Tibial nerve (tissue), 4 donors: ENCODE data around the gene KLHL11. TPM values are rescaled to one million over a fixed set of nuclear protein-coding genes. Genes with fewer than 3 reads are reported as not detected.
"Not testable (repeated sequence)": the region's sequence is repeated elsewhere in the genome, so short reads cannot be mapped to it uniquely, and the experiment has no call there.

Source experiments
- DNase-seq, 2 donors: peaks; one replicate each; pipeline ENCODE4 v3.0.0-alpha.2; 2019; ENCODE audit warnings: low spot score in 2 of 2
- H3K27ac ChIP-seq, 4 donors: fragments of 200-600 bp; sonication (generic) in 3 of 4; one replicate each; pipeline ENCODE4 v1.5.1; 2017 to 2019; ENCODE audit warnings: mild to moderate bottlenecking in 1 of 4
- H3K27me3 ChIP-seq, 2 donors: fragments of 200-600 bp; sonication (generic) in 1 of 2; one replicate each; pipeline versions ENCODE4 v1.5.1 to v1.6.0; 2017 to 2019
- H3K36me3 ChIP-seq, 3 donors: fragments of 200-600 bp; sonication (generic); one replicate each; pipeline ENCODE4 v1.5.1; 2018 to 2019
- H3K4me1 ChIP-seq, 4 donors: fragments of 200-600 bp; sonication (generic) in 3 of 4; one replicate each; pipeline ENCODE4 v1.5.1; 2017 to 2019
- H3K4me3 ChIP-seq, 4 donors: fragments of 200-600 bp; sonication (generic) in 3 of 4; one replicate each; pipeline ENCODE4 v1.5.1; 2017 to 2019; ENCODE audit warnings: mild to moderate bottlenecking in 1 of 4, moderate library complexity in 1 of 4
- H3K9me3 ChIP-seq, 4 donors: fragments of 200-600 bp; sonication (generic) in 3 of 4; one replicate each; pipeline ENCODE4 v1.5.1; 2017 to 2019
- EP300 ChIP-seq, 2 donors: sonication (generic); formaldehyde crosslinking; IDR thresholded peaks; one replicate each; pipeline ENCODE4 v1.6.1; 2017; ENCODE audit warnings: antibody characterized with exemption in 2 of 2, mild to moderate bottlenecking in 1 of 2
- POLR2A ChIP-seq, 2 donors: fragments of 450-650 bp; IDR thresholded peaks; one replicate each; pipeline ENCODE4 v1.6.1; 2017; ENCODE audit warnings: antibody characterized with exemption in 2 of 2, mild to moderate bottlenecking in 2 of 2, moderate library complexity in 2 of 2
- WGBS, 2 donors: methylation state at CpG; one replicate each; pipeline ENCODE4 v1.1.5; 2018; 5-methylcytosine and 5-hydroxymethylcytosine counted together
- total RNA-seq, 4 donors: library from RNA; depleted of rRNA; stranded (reverse); fragments of >200 nt; gene quantifications; one replicate each; pipeline ENCODE4 v1.1.0, GENCODE V29; 2016
- TF ChIP-seq, protein P1 (sequence below), 5 experiments: fragments of 200-600 bp in 3 of 5; fragments of 450-650 bp in 2 of 5; sonication (generic) in 3 of 5; IDR thresholded peaks; one replicate each; pipeline ENCODE4 v1.5.1; 2016 to 2019; ENCODE audit warnings: antibody characterized with exemption in 5 of 5, mild to moderate bottlenecking in 3 of 5, moderate library complexity in 2 of 5

KLHL11 gene
- total RNA-seq, 4 donors from 2014 or later = 27.3 to 42.2 (median 32.7) TPM

- TF ChIP-seq, protein P1, sequence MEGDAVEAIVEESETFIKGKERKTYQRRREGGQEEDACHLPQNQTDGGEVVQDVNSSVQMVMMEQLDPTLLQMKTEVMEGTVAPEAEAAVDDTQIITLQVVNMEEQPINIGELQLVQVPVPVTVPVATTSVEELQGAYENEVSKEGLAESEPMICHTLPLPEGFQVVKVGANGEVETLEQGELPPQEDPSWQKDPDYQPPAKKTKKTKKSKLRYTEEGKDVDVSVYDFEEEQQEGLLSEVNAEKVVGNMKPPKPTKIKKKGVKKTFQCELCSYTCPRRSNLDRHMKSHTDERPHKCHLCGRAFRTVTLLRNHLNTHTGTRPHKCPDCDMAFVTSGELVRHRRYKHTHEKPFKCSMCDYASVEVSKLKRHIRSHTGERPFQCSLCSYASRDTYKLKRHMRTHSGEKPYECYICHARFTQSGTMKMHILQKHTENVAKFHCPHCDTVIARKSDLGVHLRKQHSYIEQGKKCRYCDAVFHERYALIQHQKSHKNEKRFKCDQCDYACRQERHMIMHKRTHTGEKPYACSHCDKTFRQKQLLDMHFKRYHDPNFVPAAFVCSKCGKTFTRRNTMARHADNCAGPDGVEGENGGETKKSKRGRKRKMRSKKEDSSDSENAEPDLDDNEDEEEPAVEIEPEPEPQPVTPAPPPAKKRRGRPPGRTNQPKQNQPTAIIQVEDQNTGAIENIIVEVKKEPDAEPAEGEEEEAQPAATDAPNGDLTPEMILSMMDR (IDR thresholded peaks at IDR 0.05) = no peak
- TF ChIP-seq POLR2A (IDR thresholded peaks at IDR 0.05) (no peak), EP300 (IDR thresholded peaks at IDR 0.05) (no peak)
- WGBS, 2 donors = 39 to 42% methylated on average over 4 of the region's 4 CpGs
- Histone ChIP-seq H3K36me3 (peaks cover 0 to 24% (median 0%) of the 10 kb centered on the region in 3 donors), H3K27ac (peak overlapping the region in 2 of 4 donors; percentile 40 to 41), H3K27me3 (no peaks in the 10 kb centered on the region), H3K9me3 (no peaks in the 10 kb centered on the region), H3K4me3 (no peak overlapping the region), H3K4me1 (peaks cover 0 to 31% (median 9%) of the 10 kb centered on the region in 4 donors)
- no peak for DNase-seq
Measured at GRCh38 chr17:41849251-41849990, 15.8 kb downstream of the KLHL11 start.

GRCh38 chr17:41848788-41849187, 16.4 kb downstream of the KLHL11 start:
- Histone ChIP-seq H3K4me3 (no peak overlapping the region), H3K36me3 (peaks cover 0 to 17% (median 0%) of the 10 kb centered on the region in 3 donors), H3K27ac (peak overlapping the region in 2 of 4 donors; percentile 40 to 41), H3K27me3 (no peaks in the 10 kb centered on the region), H3K9me3 (no peaks in the 10 kb centered on the region), H3K4me1 (peaks cover 0 to 31% (median 9%) of the 10 kb centered on the region in 4 donors)
- DNase-seq = no peak
- TF ChIP-seq, protein P1 (IDR thresholded peaks at IDR 0.05) = no peak
- TF ChIP-seq POLR2A (IDR thresholded peaks at IDR 0.05) (no peak), EP300 (IDR thresholded peaks at IDR 0.05) (no peak)
- 27 to 36% methylated on average over 4 of the region's 4 CpGs for WGBS, 2 donors

GRCh38 chr17:41844971-41845370, 20.3 kb downstream of the KLHL11 start:
- no peak overlapping the region for H3K4me3 ChIP-seq
- peaks cover 0 to 19% (median 7%) of the 10 kb centered on the region in 4 donors for H3K4me1 ChIP-seq
- DNase-seq = no peak
- WGBS, 2 donors = 87 to 88% methylated on average over 6 of the region's 6 CpGs
- no peaks in the 10 kb centered on the region for H3K9me3 ChIP-seq
- TF ChIP-seq EP300 (IDR thresholded peaks at IDR 0.05) (no peak), POLR2A (IDR thresholded peaks at IDR 0.05) (no peak)
- TF ChIP-seq, protein P1 (IDR thresholded peaks at IDR 0.05) = no peak
- H3K27ac ChIP-seq = no peak overlapping the region
- H3K36me3 ChIP-seq = peaks cover 0 to 6% (median 0%) of the 10 kb centered on the region in 3 donors
- H3K27me3 ChIP-seq = no peaks in the 10 kb centered on the region

- H3K4me1 ChIP-seq, H3K9me3 ChIP-seq, H3K36me3 ChIP-seq, H3K27me3 ChIP-seq, DNase-seq, H3K4me3 ChIP-seq, H3K27ac ChIP-seq: not testable (repeated sequence)
- 87 to 93% methylated on average over 6 of the region's 6 CpGs for WGBS, 2 donors
Measured at GRCh38 chr17:41840781-41841180, 24.4 kb downstream of the KLHL11 start.

GRCh38 chr17:41839448-41839847, 25.8 kb downstream of the KLHL11 start:
- not testable (repeated sequence) for H3K9me3 ChIP-seq, H3K27ac ChIP-seq, H3K36me3 ChIP-seq, DNase-seq, H3K27me3 ChIP-seq, H3K4me3 ChIP-seq
- peaks cover 0 to 16% (median 7%) of the 10 kb centered on the region in 4 donors for H3K4me1 ChIP-seq
- WGBS, 2 donors = 98% methylated on average over 2 of the region's 2 CpGs

DNA sequence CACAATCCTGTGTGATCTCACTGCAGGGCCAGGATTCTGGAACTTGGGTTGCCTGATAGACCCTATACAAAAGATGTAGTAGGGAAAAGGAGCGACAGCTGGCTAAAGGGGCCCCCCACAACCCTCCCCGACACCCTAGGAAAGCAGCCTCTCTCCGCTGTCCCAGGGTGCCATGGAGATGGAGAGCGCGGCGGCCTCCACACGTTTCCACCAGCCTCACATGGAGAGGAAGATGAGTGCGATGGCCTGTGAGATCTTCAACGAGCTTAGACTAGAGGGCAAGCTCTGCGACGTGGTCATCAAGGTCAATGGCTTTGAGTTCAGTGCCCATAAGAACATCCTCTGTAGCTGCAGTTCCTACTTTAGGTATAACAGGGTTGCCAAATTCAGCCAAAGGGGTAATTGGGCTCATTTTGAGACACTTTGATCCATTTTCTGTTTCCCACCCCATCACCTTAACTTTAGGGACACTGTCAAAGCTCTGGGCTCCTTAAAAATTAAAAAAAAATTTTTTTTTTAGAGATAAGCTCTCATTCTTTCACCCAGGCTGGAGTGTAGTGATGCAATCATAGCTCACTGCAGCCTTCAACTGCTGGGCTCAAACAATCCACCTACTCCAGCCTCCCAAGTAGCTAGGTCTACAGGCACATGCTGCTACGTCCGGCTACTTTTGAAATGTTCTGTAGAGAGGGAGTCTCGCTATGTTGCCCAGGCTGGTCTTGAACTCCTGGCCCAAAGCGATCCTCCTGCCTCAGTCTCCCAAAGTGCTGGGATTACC, 27.3 kb downstream of the KLHL11 start, which contains the start of gene KLHL10:
Gene KLHL10, plus strand, starts transcription at position 65 of the 778 bp plus-strand sequence. Its CDS starts 108 bp downstream, at position 173.
- DNase-seq = no peak
- no peak for TF ChIP-seq POLR2A (IDR thresholded peaks at IDR 0.05)
- TF ChIP-seq, protein P1 (IDR thresholded peaks at IDR 0.05) = no peak
- TF ChIP-seq EP300 (IDR thresholded peaks at IDR 0.05) = no peak
- Histone ChIP-seq H3K4me3 (peak within 1 kb of the TSS in 1 of 4 donors; percentile 76), H3K36me3 (peaks cover 0 to under 1% (median 0%) of the 10 kb centered on the region in 3 donors), H3K27me3 (no peaks in the 10 kb centered on the region), H3K9me3 (no peaks in the 10 kb centered on the region), H3K4me1 (peaks cover 0 to 18% (median 7%) of the 10 kb centered on the region in 4 donors), H3K27ac (peak within 1 kb of the TSS in 1 of 4 donors; percentile 86)
- 94 to 95% methylated on average over 15 of the region's 15 CpGs for WGBS, 2 donors
